HG03520 (cell line): Measurements from ENCODE around the gene MRGPRD.
"Not testable (repeated sequence)": the region's sequence is repeated elsewhere in the genome, so short reads cannot be mapped to it uniquely, and the experiment has no call there.

Source experiments
- ATAC-seq: cut with Tn5 transposase; IDR thresholded peaks from one replicate; pipeline ENCODE4 v1.9.1; 2021; ENCODE audit warnings: mild to moderate bottlenecking, moderate library complexity; ENCODE audit not compliant: unreplicated experiment

MRGPRD gene

DNA sequence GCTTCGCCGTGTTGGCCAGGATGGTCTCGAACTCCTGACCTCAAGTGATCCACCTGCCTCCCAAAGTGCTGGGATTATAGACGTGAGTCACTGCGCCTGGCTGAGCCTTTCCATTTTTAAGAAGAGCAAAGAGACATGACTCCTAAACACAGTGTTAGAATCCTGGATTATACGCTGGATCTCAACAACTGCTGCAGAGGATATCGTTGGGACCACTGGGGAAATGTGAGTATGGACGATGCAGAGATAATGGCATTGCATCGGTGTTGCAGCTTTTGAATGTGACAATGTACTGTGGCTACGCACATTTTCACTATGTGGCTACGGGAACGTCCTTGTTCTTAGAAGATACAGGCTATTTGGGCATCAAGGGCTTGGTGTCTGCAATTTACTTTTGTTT, 26.0 kb upstream of the MRGPRD start:
- ATAC-seq, result no peak

GRCh38 chr11:69005631-69006368, 25.0 kb upstream of the MRGPRD start:
- ATAC-seq, result no peak

DNA sequence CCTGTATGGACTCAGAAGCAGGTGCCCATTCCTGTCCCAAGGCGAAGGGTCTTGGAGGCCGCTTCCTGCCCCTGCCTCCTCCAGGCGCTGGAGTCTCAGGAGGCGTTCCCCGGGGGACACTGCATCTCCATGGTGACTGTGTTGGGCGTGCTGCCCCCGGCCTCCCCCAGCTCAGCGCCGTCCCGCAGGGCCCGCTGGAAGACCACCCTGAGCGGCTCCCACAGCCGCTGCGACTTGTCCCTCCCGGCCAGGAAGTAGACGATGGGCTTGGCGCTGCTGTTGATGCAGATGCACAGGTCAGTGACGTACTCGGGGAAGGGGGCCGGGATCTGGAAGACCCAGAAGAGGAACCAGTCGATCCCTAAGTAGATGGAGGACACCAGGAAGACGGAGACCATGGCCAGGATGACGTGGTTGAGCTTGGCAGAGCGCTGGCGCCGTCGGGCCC, 24.4 kb upstream of the MRGPRD start:
- no peak for ATAC-seq

- no peak for ATAC-seq
Measured at GRCh38 chr11:69004411-69005182, 23.8 kb upstream of the MRGPRD start.

DNA sequence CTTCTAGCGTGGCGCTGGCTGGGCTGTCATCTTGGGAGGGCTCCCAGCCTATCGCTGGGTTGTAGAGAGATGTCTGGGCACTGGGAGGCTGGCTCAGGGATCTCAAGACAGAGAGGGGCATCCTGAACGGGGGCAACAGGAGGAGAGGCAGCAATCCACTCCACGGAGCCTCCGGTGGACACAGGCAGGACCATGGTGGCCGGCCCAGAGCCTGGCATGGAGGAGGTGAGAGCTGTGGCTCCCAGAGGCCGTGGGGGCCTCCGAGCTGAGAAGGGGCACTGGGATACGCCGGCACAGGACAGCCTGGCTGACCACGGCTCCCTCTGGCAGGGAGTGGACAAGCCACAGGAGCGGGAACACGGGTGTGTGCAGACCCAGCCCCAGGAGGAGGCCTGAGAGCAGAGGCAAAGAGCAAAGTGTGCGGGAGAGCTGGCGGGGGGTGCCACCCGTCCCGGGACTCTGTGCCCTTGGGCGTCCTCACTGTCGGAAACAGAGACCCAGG, 23.1 kb upstream of the MRGPRD start:
- no peak for ATAC-seq

GRCh38 chr11:69003301-69003865, 22.6 kb upstream of the MRGPRD start:
- no peak for ATAC-seq

DNA sequence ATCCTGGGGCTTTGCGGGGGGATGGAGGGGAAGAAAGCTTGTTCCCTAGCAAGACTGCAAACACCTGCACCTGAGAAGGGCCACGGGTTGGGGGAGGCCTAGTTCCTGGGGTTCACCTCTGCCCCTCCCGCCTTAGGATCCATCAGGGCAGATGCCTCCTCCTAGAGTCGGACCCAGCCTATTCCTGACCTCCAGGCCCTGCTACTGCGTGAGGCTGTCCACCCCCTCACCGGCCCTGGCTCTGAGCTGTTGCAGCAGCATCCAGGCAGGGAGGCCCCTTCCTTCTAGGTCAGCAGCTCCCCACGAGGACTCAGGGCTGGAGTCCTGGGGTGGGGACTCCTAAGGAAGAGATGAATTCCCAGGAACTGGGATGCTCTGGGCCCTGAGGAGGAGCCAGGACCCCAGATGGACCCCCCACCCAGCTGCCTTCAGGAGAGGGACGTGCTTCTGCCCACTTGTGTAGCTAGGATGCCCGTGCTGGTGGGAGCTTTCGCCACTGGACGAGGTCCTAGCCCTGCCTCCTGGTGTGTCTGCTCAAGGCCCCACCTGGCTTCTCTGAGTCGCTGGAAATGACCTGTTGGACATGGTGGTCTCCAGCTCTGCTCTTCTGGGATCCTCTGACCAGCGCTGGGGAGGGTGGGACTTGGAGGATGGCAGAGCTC, 21.9 kb upstream of the MRGPRD start:
- ATAC-seq, result no peak

DNA sequence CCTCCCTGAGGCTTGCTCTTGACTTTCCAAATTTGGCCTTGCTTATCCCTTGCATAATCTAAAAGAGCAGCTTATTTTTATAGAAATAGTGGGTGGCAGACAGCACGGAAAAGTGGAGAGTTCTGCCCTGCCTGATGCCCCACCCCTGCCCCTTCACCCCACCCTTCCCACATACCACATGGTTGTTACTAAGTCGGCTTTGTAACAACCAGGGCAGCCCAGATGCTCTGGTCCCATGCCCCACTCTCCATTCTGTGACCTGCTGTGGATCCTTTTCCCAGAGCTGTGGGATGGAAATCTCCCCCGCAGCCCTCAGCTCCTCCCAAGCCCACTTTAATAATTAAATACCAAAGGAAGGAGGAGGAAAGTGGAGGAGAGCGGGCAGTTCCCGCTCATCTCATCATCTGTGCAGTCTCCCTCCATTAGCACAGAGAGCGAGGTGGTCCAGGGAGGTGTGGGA, 21.4 kb upstream of the MRGPRD start:
- no peak for ATAC-seq

DNA sequence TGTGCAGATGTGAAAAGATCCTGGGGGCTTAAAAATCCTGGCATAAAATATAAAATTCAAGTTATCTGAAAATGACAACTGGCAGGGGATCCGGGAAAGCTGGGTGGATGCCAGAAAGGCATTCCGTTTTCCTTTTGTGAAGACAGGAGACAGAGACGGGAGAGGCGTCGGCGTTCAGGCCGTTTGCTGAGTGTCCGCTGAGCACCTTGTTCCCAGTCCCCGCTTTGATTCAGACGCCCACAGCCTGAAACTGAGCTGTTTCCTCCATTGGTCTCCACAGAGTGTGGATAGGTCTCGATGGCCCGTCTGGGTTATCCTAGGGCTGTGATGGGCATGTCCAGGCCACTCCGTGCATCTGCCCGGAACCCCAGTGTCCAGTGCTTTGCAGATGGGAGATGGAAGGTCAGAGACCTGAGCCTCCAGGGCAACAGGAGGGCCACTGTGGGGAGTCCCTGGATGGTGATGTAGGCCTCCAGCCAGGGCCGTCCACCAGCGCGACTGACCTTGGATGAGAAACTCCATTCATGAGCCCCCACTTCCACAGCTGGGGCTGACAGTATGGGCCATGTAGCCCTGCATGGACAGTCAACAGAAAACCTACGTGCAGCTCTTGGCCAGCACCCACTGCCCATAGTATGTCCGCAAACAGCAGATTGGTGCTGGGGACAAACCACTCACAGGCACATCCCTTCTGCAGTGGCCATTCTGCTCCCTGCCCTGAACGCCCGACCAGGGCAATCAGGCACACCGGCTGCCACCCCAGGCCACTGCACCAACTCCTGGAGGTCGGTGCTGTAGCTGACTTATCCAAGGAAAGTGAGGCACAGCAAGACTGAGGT, 20.7 kb upstream of the MRGPRD start:
- ATAC-seq, result no peak

- no peak for ATAC-seq
Measured at GRCh38 chr11:69000831-69001242, 20.1 kb upstream of the MRGPRD start.

- ATAC-seq, result no peak
Measured at GRCh38 chr11:69000391-69000790, 19.6 kb upstream of the MRGPRD start.

DNA sequence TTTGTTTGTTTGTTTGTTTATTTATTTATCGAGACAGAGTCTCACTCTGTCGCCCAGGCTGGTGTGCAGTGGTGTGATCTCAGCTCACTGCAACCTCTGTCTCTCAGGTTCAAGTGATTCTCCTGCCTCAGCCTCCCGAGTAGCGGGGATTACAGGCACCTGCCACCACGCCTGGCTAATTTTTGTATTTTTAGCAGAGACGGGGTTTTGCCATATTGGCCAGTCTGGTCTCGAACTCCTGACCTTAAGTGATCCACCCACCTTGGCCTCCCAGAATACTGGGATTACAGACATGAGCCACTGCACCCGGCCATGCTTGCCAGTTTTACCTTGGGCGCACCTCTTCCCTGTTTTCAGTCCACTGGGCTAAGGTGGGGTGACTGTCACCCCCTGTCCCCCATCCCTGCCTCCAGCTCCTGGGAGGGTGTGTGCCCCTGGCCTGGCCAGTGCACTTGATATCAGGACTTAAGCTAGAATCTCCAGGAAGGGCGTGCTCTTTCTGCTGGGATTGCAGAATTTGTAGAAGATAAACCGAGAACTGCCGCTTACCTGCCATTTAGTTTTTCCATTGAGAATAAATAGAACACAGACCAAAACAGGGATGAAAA, 19.1 kb upstream of the MRGPRD start:
- not testable (repeated sequence) for ATAC-seq

DNA sequence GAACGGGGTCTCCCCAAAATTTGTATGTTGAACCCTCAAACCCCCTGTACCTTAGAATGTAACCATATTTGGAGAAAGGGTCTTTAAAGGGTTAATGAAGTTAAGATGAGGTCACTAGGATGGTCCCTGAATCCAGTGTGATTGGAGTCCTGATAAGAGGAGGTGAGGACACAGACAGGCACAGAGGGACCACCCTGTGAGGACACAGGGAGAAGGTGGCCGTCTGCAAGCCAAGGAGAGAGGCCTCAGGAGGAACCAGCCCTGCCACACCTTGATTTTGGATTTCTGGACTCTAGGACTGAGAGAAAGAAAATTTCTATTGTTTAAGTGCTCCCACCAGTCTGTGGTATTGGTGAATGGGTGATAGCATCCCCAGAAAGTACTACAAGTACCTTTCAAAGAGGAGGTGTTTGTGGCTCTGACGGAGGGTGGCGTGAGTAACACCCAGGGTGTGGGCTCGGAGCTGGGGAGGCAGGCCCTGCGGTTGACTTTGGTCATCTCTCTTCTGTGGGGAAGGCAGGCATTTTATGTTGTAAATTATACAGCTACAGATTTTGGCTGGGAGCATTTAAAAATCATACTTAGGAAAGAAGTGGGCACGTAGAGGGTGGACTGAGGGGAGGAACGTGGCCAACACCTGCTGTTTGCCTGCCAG, 18.4 kb upstream of the MRGPRD start:
- ATAC-seq, result no peak

- no peak for ATAC-seq
Measured at GRCh38 chr11:68998390-68998911, 17.7 kb upstream of the MRGPRD start.

- no peak for ATAC-seq
Measured at GRCh38 chr11:68997995-68998348, 17.2 kb upstream of the MRGPRD start.

DNA sequence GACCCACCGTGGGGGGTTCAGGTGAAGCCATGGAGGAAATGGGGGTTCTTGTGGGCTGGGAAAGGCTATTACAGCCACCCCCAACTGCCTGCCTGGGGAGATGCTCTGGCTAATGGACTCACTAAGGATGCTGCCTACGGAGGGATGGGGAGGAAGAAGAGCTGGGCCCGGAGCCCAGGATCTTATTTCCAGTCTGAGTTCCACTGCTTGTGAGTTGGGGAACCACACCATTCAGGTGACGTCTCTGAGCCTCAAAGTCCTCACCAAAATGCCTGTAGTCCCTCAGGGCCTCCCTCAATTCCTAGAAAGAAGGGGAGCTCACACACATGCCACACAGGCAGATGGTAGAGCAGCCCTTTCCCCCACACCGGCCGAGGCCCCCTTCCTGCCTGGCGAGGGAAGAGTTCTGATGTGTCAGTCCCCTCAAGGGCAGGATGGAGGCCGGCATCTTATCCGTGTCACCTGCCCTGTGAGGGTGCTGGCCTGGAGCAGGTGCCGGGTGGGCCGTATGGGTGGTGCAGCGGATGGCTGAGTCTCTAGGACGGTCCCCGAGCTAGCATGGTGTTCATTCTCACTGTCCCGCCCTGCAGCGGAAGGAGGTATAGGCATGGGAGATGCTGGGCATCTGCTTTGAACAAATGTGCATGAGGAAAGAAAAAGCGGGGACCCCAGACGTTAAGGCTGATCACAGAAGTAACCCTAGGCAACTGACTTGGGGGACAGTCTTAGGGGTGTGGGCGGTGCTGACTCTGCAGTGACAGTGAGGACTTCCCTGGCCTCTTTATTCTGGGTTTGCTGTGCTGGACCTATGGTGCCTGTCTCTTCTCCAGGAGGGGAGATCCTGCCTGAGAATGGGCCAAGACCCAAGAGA, 16.6 kb upstream of the MRGPRD start:
- no peak for ATAC-seq

- no peak for ATAC-seq
Measured at GRCh38 chr11:68996376-68997123, 15.8 kb upstream of the MRGPRD start.

- ATAC-seq, result no peak
Measured at GRCh38 chr11:68994894-68995285, 14.1 kb upstream of the MRGPRD start.
